ENCODE measurements around the gene AMZ2.

GRCh38 chr17:68210570-68211315 lies 37.1 kb upstream of the AMZ2 start:
- TF ChIP-seq CTCF (optimal IDR thresholded peaks at IDR 0.05 in 1 of 3, IDR thresholded peaks at IDR 0.05 in 1 of 3, conservative IDR thresholded peaks at IDR 0.05 in 1 of 3; ENCODE audit: extremely low read depth in 1 of 3, insufficient read depth in 2 of 3, low read length in 3 of 3) (no peak), EZH2 (IDR thresholded peaks at IDR 0.05; ENCODE audit: low read length) (no peak)
